HG02840 (cell line): ENCODE data around the gene GNB1L.

Experiments
- ATAC-seq: cut with Tn5 transposase; IDR thresholded peaks from one replicate; pipeline ENCODE4 v1.9.1; 2021; ENCODE audit warnings: mild to moderate bottlenecking, moderate library complexity, moderate number of reproducible peaks; ENCODE audit not compliant: unreplicated experiment, low FRiP score

GNB1L gene

DNA sequence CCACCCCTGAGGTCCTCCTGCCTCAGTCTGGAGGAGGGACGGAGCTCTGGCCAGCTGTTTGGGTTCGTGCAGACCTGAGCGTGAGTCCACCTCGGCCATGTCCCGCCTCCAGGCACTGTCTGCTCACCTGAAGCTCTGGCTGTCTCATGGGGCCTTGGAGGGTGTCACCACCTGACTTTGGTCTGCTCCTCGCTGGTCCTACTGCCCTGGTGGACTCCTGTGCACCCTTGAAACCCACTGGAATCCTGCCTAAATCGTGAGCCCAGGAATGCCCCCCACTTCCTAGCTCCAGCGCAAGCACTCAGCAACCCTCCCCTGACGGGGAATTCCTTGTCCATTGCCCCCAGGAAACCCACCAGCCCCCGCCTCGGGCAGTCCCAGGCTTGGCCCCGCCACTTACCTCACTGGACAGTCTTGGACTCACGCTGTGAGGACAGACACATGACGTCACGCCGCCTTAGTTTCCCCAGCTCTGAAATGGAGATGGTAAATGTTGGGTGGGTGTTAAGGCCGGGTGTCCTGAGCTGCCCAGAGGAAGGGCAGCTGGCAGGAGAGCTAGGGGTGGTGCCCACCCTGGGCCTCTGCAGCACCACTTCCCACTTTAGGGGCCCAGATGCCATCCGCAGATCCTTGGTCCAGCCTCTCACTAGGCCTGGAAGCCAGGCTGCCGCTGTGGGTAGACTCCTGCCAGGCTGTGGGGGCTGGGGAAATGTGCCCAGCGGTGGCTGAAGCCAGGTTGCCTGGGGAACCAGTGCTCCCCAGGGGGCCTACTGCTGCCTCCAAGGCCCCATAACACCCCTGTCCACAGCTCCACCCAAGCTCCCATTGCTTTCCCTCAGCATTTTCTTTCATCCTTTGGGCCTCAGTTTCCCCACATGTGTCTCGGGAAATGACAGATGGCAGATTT lies 112.3 kb downstream of the GNB1L start:
- no peak for ATAC-seq

DNA sequence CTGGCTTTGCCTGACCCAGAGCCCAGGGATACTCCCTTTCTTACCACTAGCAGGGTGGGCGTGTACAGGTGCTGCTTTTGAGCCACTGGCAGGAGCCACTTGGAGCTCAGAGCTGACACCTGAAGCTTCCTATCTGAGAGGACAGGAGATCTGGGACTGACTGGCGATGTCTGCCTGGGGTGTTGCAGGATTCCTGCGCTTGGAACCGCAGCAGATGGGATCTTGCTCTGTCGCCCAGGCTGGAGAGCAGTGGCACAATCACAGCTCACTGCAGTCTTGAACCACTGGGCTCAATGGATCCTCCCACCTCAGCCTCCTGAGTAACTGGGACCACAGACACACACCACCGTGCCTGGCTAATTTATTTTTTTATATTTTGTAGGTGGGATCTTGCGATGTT lies 113.6 kb downstream of the GNB1L start:
- no peak for ATAC-seq

DNA sequence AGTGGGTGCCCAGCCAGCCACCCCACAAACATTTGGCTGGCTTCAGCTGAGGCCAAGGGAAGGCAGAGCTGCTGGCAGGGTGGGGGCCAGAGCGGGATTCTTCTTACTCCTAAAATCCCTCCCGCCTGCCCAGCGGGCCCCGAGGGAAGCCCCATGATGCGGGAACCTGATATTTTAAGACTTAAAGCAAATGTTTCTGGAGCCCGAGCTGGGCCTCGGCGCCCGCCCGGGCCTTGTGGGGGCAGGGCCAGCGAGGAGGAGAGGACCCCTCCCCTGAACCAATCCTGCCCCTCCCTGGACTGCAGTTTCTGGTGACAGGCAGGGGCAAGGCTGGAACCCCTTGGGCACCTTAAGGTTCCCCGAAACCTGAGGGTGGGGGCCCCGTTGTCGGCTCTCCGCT lies 114.1 kb downstream of the GNB1L start:
- no peak for ATAC-seq

DNA sequence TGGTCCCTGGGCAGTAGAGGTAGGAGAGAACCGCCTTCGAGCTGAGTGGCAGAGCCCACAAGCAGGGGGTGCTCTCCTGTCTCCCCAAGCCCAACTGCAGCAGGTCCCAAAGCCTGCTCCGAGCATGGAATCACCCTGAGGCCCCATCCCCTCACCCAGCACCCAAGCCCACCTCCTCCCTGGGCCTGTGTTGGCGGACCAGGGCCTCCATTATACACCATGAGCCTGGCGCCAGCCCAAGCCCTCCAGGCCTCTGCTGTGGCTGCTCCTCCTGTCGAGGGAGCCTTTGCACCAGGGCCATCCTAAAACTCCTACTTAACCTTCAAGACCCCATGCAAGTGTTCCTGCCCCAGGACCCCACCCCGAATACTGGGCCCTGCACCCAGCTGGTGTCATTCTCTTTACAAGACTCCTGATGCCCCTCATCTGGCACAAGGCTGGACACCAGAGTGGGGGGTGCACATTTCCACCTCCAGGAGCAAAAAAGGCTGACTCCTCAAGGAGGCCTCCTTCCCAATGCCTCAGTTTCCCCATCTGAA lies 114.7 kb downstream of the GNB1L start:
- ATAC-seq, result no peak

DNA sequence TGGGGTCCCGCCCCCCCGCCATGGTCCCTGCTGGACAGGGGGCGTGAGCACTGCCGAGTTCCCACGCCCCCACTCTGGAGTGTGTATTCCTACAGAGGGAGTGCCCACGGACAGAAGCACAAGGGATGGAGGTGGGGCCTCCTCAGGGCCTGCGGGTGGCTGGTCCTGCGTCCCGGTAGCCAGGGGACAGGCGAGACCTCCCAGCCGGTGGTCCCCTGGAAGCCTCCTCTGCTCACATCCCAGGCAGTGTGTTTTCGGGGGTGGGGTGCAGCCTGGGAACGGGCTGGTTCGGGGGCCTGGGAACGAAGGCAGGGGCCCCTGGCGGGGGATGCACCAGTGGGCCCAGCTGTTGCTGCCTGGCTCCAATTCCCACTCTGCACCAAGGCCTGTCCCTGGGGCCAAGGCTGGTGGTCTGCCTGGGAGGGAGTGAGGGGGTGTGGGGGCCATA lies 115.2 kb downstream of the GNB1L start:
- no peak for ATAC-seq

GRCh38 chr22:19738664-19739447 lies 115.8 kb downstream of the GNB1L start:
- no peak for ATAC-seq

DNA sequence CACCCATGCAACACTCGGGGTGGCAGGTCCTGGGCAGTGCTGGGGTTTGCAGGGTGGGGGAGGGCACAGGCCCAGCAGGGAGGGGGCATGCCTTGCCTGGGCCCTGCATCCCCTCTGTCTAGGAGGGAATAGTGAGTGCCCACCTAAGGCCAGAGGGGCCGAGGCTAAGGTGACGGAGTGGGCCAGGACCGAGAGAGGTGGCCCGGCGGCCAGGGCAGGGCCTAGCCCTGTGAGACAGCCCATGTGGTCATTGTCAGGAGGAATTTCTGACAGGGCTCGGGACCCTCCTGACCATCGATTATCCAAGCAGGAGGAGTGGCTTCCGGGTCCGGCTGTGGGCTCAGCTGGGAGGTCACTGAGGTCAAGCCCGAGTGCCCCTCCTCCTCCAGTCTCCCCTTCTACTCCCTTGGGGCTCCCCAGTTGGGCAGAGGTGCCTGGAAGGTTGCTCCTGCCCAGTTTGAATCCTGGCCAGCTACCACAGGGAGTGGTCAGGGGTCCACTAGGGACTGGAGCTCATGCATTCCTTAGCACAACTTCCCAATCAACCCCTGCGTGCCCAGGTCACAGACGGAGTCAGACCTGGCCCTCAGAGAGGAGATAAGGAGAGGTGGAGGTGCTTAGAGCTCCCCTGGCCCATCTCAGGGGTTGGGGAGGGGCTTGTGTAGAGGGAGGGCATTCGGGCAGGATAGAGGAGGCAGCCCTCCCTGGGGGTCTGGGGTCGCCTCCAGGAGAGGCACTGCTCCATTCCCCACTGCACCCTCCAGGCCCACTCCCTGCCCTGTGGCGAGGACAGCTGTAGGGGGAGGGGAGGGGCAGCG lies 116.6 kb downstream of the GNB1L start:
- no peak for ATAC-seq

DNA sequence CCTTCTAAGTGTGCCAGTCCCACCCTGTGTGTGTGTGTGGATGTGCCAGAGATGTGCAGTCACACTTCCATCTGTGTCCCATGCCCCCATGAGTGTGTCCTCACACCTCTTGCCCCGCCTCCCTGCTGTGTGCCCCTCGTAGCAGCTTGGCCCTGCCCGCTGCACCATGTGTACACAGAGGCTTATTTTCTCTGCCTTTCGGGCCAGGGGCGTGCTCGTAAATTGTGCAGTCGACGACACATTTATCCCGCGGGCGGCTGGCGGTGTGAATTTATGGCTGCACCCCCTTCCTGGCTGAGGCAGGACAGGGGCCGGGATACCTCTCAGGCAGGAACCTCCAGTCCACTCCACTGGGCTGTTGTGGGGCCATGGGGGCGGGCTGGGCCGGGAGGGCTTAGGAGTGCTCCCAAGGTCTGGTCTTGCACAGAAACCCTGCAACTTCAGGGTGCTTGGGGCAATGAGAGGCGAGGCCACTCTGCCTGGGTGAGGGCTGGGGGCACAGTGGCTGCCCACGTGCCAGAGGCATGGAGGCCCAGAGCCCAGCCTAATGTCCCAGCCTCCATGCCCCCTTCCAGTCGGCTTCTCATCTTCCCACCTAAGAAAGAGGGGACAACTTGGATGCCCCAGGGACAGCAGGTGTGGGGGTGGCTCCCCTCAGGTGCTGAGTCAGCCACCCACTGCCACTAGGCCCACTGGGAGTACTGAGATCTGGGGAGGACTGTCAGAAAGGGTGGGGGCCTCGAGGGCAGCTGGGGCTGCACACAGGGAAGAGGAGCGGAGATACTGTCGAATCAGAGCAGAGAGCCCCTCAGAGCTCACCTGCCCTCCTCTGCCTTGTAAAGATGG lies 118.8 kb downstream of the GNB1L start:
- ATAC-seq, result no peak

DNA sequence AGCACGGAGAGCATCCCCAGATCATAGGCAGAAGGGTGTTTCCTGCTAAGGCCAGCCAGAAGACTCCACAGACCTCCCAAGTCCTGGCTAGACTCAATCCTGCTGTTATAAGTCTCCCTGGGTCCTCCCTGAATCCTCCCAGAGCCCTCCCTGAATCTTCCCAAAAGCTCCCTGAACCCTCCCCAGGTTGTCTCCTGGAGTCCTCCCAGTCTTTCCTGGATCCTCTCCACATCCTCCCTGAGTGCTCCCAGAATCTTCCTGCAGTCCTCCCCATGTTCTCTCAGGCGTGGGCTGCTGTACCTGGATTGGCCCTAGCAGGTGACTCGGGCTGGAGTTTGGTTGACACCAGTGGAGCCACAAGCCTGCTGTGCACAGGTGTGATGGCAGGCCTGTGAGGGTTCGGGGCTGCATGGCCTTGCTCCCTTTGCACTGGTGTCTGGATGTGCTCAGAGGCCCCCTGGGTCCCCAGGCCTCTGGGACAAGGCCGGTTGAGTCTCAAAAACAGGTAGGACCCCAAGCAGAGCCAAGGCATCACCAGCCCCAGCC lies 119.8 kb downstream of the GNB1L start:
- ATAC-seq, result no peak

DNA sequence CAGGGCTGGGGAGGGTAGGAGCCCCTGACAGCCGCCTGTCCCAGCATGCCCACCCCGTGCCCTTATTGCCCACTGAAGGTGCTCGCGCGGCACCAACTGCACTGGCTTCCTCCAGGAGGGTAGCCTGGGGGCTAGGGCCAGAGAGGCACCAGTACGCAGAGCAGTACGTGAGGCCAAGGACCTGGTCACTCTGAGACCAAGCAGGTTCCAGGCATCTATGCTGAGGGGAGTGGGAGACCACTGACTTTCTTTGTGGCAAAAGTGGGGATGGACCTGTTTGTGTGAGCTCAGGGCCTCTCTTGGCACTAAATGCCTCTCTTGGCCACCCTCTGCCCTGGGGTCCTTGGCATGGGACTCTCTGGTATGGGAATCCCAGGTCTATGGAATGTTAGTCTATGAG lies 120.5 kb downstream of the GNB1L start:
- ATAC-seq, result no peak

DNA sequence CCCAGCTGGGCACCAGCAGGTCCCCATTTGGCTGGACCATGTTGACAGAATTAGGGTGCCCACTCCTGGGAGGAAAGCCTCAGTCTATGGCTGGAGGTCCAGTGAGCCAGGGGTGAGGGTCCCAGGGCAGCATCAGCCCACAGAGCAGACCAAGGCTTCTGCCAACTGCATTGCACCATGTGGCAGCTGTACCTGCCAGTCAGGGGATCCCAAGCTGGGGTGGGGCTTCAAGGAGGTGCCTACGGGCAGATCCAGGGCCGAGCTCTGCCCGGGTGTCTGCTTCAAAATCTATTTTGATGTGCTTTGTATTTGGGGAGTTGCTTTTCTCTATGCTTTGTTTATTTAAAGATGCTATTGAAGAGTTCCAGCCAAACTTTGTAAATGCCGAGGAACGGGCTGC lies 120.9 kb downstream of the GNB1L start:
- no peak for ATAC-seq
